Measurements from ENCODE around the gene FOS. TPM values are rescaled to one million over a fixed set of nuclear protein-coding genes. Genes with fewer than 3 reads are reported as not detected.

Gene FOS
- total and polyA plus RNA-seq, 2 of the 13 experiments (the other 11 are each of a cell fraction or from before 2014, with no cell fraction given), result 15.9 to 24.2 TPM

GRCh38 chr14:75277008-75277814 is 1.4 kb upstream of the FOS start (continued):
- TF ChIP-seq, protein P1, sequence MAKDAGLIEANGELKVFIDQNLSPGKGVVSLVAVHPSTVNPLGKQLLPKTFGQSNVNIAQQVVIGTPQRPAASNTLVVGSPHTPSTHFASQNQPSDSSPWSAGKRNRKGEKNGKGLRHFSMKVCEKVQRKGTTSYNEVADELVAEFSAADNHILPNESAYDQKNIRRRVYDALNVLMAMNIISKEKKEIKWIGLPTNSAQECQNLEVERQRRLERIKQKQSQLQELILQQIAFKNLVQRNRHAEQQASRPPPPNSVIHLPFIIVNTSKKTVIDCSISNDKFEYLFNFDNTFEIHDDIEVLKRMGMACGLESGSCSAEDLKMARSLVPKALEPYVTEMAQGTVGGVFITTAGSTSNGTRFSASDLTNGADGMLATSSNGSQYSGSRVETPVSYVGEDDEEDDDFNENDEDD (CRISPR knock-in tag; IDR thresholded peaks at IDR 0.05; ENCODE audit: borderline replicate concordance), result peak; percentile 51; the same call in 1 of the 2 replicates
- TF ChIP-seq ETV6 (CRISPR knock-in tag; conservative IDR thresholded peaks at IDR 0.05), result no peak
- no peak for TF ChIP-seq PLRG1 (conservative IDR thresholded peaks at IDR 0.05)
- TF ChIP-seq, protein P2, sequence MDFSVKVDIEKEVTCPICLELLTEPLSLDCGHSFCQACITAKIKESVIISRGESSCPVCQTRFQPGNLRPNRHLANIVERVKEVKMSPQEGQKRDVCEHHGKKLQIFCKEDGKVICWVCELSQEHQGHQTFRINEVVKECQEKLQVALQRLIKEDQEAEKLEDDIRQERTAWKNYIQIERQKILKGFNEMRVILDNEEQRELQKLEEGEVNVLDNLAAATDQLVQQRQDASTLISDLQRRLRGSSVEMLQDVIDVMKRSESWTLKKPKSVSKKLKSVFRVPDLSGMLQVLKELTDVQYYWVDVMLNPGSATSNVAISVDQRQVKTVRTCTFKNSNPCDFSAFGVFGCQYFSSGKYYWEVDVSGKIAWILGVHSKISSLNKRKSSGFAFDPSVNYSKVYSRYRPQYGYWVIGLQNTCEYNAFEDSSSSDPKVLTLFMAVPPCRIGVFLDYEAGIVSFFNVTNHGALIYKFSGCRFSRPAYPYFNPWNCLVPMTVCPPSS (IDR thresholded peaks at IDR 0.05), result no peak
- TF ChIP-seq, protein P3, sequence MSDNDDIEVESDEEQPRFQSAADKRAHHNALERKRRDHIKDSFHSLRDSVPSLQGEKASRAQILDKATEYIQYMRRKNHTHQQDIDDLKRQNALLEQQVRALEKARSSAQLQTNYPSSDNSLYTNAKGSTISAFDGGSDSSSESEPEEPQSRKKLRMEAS (IDR thresholded peaks at IDR 0.05), result peak; percentile 72
- TF ChIP-seq ZNF451 (CRISPR knock-in tag; IDR thresholded peaks at IDR 0.05), result no peak
- TF ChIP-seq RFX3 (CRISPR knock-in tag; IDR thresholded peaks at IDR 0.05), result peak; percentile 70; the same call in 1 of the 2 replicates
- 0 out of 2 replicates have a peak, but pooled peaks have one; percentile 26 for TF ChIP-seq ZNF441 (CRISPR knock-in tag; IDR thresholded peaks at IDR 0.05; ENCODE audit: borderline replicate concordance)
- TF ChIP-seq ZNF224 (CRISPR knock-in tag; IDR thresholded peaks at IDR 0.05), result 0 out of 2 replicates have a peak, but pooled peaks have one; percentile 15
- TF ChIP-seq ZNF143 (CRISPR knock-in tag; IDR thresholded peaks at IDR 0.05), result no peak
- TF ChIP-seq, protein P4, sequence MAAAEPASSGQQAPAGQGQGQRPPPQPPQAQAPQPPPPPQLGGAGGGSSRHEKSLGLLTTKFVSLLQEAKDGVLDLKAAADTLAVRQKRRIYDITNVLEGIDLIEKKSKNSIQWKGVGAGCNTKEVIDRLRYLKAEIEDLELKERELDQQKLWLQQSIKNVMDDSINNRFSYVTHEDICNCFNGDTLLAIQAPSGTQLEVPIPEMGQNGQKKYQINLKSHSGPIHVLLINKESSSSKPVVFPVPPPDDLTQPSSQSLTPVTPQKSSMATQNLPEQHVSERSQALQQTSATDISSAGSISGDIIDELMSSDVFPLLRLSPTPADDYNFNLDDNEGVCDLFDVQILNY (CRISPR knock-in tag; conservative IDR thresholded peaks at IDR 0.05), result 0 out of 2 replicates have a peak, but pooled peaks have one; percentile 20
- TF ChIP-seq AHR (CRISPR knock-in tag; IDR thresholded peaks at IDR 0.05), result peak; percentile 51; the same call in 1 of the 2 replicates
- no peak for TF ChIP-seq ZSCAN20 (CRISPR knock-in tag; IDR thresholded peaks at IDR 0.05; ENCODE audit: borderline replicate concordance)
- TF ChIP-seq CREM (IDR thresholded peaks at IDR 0.05), result no peak
- no peak for TF ChIP-seq CREM (CRISPR knock-in tag; IDR thresholded peaks at IDR 0.05)
- no peak; the same call in 1 of the 2 replicates for TF ChIP-seq TFDP2 (CRISPR knock-in tag; IDR thresholded peaks at IDR 0.05)
- 0 out of 2 replicates have a peak, but pooled peaks have one; percentile 21 for TF ChIP-seq ZNF572 (CRISPR knock-in tag; IDR thresholded peaks at IDR 0.05)
- TF ChIP-seq ZNF12 (CRISPR knock-in tag; IDR thresholded peaks at IDR 0.05), result no peak
- no peak for TF ChIP-seq AGO2 (optimal IDR thresholded peaks at IDR 0.05; ENCODE audit: low read depth, low read length)
- peak; percentile 73 for TF ChIP-seq MXD3 (CRISPR knock-in tag; IDR thresholded peaks at IDR 0.05)
- peak; percentile 73; the same call in 1 of the 2 replicates for TF ChIP-seq ZNF501 (CRISPR knock-in tag; IDR thresholded peaks at IDR 0.05)
- peak; percentile 43; the same call in 1 of the 2 replicates for TF ChIP-seq TBX2 (CRISPR knock-in tag; IDR thresholded peaks at IDR 0.05; ENCODE audit: borderline replicate concordance)
- peak; percentile 77; the same call in 1 of the 2 replicates for TF ChIP-seq SMAD1 (CRISPR knock-in tag; IDR thresholded peaks at IDR 0.05; ENCODE audit: borderline replicate concordance, low read depth)
- no peak for TF ChIP-seq ZNF792 (CRISPR knock-in tag; IDR thresholded peaks at IDR 0.05)
